Liver (tissue), 9 donors: ENCODE measurements around the gene RLN1. TPM values are rescaled to one million over a fixed set of nuclear protein-coding genes. Genes with fewer than 3 reads are reported as not detected.
"Not testable (repeated sequence)": the region's sequence is repeated elsewhere in the genome, so short reads cannot be mapped to it uniquely, and the experiment has no call there.

ENCODE experiments used
- DNase-seq: peaks from one replicate; pipeline ENCODE4 v3.0.0-alpha.2; 2017; ENCODE audit warnings: low spot score
- H3K27ac ChIP-seq, 2 donors: one replicate each; pipeline ENCODE4 v1.7.0; 2013; ENCODE audit warnings: inconsistent platforms in 2 of 2, low read length in 2 of 2, control low read depth in 1 of 2, low read depth in 1 of 2, mild to moderate bottlenecking in 1 of 2
- H3K27me3 ChIP-seq, 4 donors: one replicate each; pipeline versions ENCODE4 v1.6.1 to v1.7.0; 2013; ENCODE audit warnings: low read length in 3 of 4, inconsistent platforms in 1 of 4, mild to moderate bottlenecking in 1 of 4, moderate library complexity in 1 of 4; ENCODE audit not compliant: control insufficient read depth in 4 of 4, insufficient read depth in 4 of 4
- H3K36me3 ChIP-seq, 4 donors: one replicate each; pipeline versions ENCODE4 v1.6.1 to v1.7.0; 2013; ENCODE audit warnings: low read length in 3 of 4, mild to moderate bottlenecking in 3 of 4, low read depth in 1 of 4, moderate library complexity in 1 of 4; ENCODE audit not compliant: control insufficient read depth in 4 of 4, insufficient read depth in 3 of 4
- H3K4me1 ChIP-seq, 4 donors: one replicate each; pipeline versions ENCODE4 v1.6.1 to v1.7.0; 2013; ENCODE audit warnings: low read length in 3 of 4, mild to moderate bottlenecking in 3 of 4, moderate library complexity in 1 of 4; ENCODE audit not compliant: control insufficient read depth in 4 of 4, insufficient read depth in 4 of 4
- H3K4me3 ChIP-seq, 3 donors: one replicate each; pipeline versions ENCODE4 v1.6.1 to v1.7.0; 2013; ENCODE audit warnings: low read length in 3 of 3, control low read depth in 1 of 3, low read depth in 1 of 3, mild to moderate bottlenecking in 1 of 3
- H3K9ac ChIP-seq, 2 donors: one replicate each; pipeline ENCODE4 v1.7.0; 2013; ENCODE audit warnings: low read length in 2 of 2, mild to moderate bottlenecking in 2 of 2, moderate library complexity in 2 of 2, control low read depth in 1 of 2, low read depth in 1 of 2
- H3K9me3 ChIP-seq, 4 donors: one replicate each; pipeline versions ENCODE4 v1.6.1 to v1.7.0; 2013; ENCODE audit warnings: low read length in 3 of 4; ENCODE audit not compliant: control insufficient read depth in 4 of 4
- ATF3 ChIP-seq: IDR thresholded peaks from 2 replicates; pipeline ENCODE4 v1.6.1; 2016; ENCODE audit warnings: antibody characterized with exemption
- CTCF ChIP-seq: fragments of 150-350 bp; IDR thresholded peaks from 2 replicates; pipeline ENCODE4 v1.5.1; 2017; ENCODE audit warnings: improper control_type of control experiment, low read depth, low read length; ENCODE audit not compliant: missing input control
- EGR1 ChIP-seq, 2 donors: IDR thresholded peaks; 2 replicates each; pipeline ENCODE4 v1.6.1; 2016 to 2018; ENCODE audit warnings: antibody characterized with exemption in 2 of 2, low read depth in 2 of 2
- HNF4G ChIP-seq: IDR thresholded peaks from 2 replicates; pipeline ENCODE4 v1.6.1; 2016; ENCODE audit warnings: antibody characterized with exemption
- JUND ChIP-seq, 2 donors: IDR thresholded peaks; 2 replicates each; pipeline ENCODE4 v1.6.1; 2016; ENCODE audit warnings: antibody characterized with exemption in 2 of 2
- MAX ChIP-seq: IDR thresholded peaks from 2 replicates; pipeline ENCODE4 v1.6.1; 2016; ENCODE audit warnings: antibody characterized with exemption
- TAF1 ChIP-seq: conservative IDR thresholded peaks from 2 replicates; pipeline ENCODE4 v1.6.1; 2016; ENCODE audit warnings: antibody characterized with exemption, mild to moderate bottlenecking
- YY1 ChIP-seq: IDR thresholded peaks from 2 replicates; pipeline ENCODE4 v1.6.1; 2016; ENCODE audit warnings: antibody characterized with exemption, mild to moderate bottlenecking
- ZBTB33 ChIP-seq: IDR thresholded peaks from 2 replicates; pipeline ENCODE4 v1.6.1; 2016; ENCODE audit warnings: antibody characterized with exemption
- WGBS: extraction: QIAGEN DNeasy Blood & Tissue Kit; methylation state at CpG from one replicate; pipeline ENCODE4 v1.1.7; 2013; 5-methylcytosine and 5-hydroxymethylcytosine counted together
- polyA plus RNA-seq, 2 donors: library from polyadenylated mRNA; stranded (reverse) in 1 of 2; unstranded in 1 of 2; fragments of 200-250 nt in 1 of 2; fragments of >200 nt in 1 of 2; fragmentation: Nextera tagmentation in 1 of 2; extraction: Ambion mirVana in 1 of 2; gene quantifications; one replicate each; pipeline versions ENCODE4 v1.2.1 to v1.2.3, GENCODE V29; 2013 to 2015
- total RNA-seq, 2 donors: library from RNA; depleted of rRNA; stranded (reverse); fragments of >200 nt; gene quantifications; one replicate each; pipeline ENCODE4 v1.2.3, GENCODE V29; 2014
- donor health status: healthy.
- donor health status: healthy.
- donor health status: healthy.
- donor health status: healthy.
- donor health status: healthy.

RLN1 gene
- total and polyA plus RNA-seq, 4 donors: 0.17 TPM; not detected in 3

- Histone ChIP-seq H3K36me3 (no peaks in the 10 kb centered on the region), H3K9ac (no peak overlapping the region), H3K27ac (no peak overlapping the region), H3K9me3 (no peaks in the 10 kb centered on the region), H3K27me3 (peaks cover 0 to 4% (median 0%) of the 10 kb centered on the region in 4 donors), H3K4me1 (no peaks in the 10 kb centered on the region), H3K4me3 (no peak overlapping the region)
- no peak for DNase-seq
- TF ChIP-seq MAX: no peak
- no peak for TF ChIP-seq CTCF
- no peak for TF ChIP-seq HNF4G
- no peak for TF ChIP-seq EGR1 (IDR thresholded peaks at IDR 0.05; ENCODE audit: low read depth in 2 of 2)
- no peak for TF ChIP-seq ATF3
- no peak for TF ChIP-seq ZBTB33
- no peak for TF ChIP-seq YY1
- no peak for TF ChIP-seq TAF1
These were observed 13.5 kb downstream of the RLN1 start for GRCh38 chr9:5326187-5326586.

GRCh38 chr9:5321601-5322000 lies 18.1 kb downstream of the RLN1 start:
- H3K4me1 ChIP-seq, H3K27ac ChIP-seq, DNase-seq, H3K27me3 ChIP-seq, H3K36me3 ChIP-seq, H3K4me3 ChIP-seq, H3K9me3 ChIP-seq, H3K9ac ChIP-seq: not testable (repeated sequence)
- WGBS: 54% methylated on average over 1 of the region's 1 CpG

GRCh38 chr9:5321058-5321457 lies 18.6 kb downstream of the RLN1 start:
- no peaks in the 10 kb centered on the region for H3K27me3 ChIP-seq
- H3K9ac ChIP-seq: no peak overlapping the region
- no peaks in the 10 kb centered on the region for H3K9me3 ChIP-seq
- H3K4me1 ChIP-seq: no peaks in the 10 kb centered on the region
- 19% methylated on average over 1 of the region's 1 CpG for WGBS
- H3K27ac ChIP-seq: no peak overlapping the region
- no peak for DNase-seq
- TF ChIP-seq ATF3 (no peak), YY1 (no peak), JUND (IDR thresholded peaks at IDR 0.05) (no peak)
- H3K4me3 ChIP-seq: no peak overlapping the region
- H3K36me3 ChIP-seq: no peaks in the 10 kb centered on the region

GRCh38 chr9:5316406-5316805 lies 23.3 kb downstream of the RLN1 start:
- H3K36me3 ChIP-seq, H3K9ac ChIP-seq, H3K27me3 ChIP-seq, H3K4me3 ChIP-seq, H3K27ac ChIP-seq, DNase-seq, H3K4me1 ChIP-seq: not testable (repeated sequence)
- 98% methylated on average over 1 of the region's 1 CpG for WGBS
- peaks cover 2 to 11% (median 5%) of the 10 kb centered on the region in 4 donors for H3K9me3 ChIP-seq
